A549 (cell line): ENCODE results near the gene HOGA1. TPM values are rescaled to one million over a fixed set of nuclear protein-coding genes. Genes with fewer than 3 reads are reported as not detected.

Experiments used
- ATAC-seq, 2 experiments: fragments of 200-7000 bp in 1 of 2; fragments of >200 bp in 1 of 2; cut with Nextera tagmentation in 1 of 2; cut with Tn5 transposase in 1 of 2; 3 replicates each; pipeline versions ENCODE4 v1.8.0 to v1.9.1; 2018 to 2020; ENCODE audit warnings: mild to moderate bottlenecking in 1 of 2, moderate library complexity in 1 of 2
- CTCF ChIA-PET: fragments of 300-600 bp; sonication (Branson Sonifier 250); formaldehyde crosslinking; extraction: SDS; loops from one replicate; lab custom pipeline; 2021; ENCODE audit warnings: antibody characterized with exemption, inconsistent platforms; lab: Yijun Ruan, JAX
- POLR2A ChIA-PET: fragments of 350-600 bp; formaldehyde crosslinking; extraction: SDS; loops from one replicate; lab custom pipeline; 2021; ENCODE audit warnings: antibody characterized with exemption, inconsistent platforms; lab: Yijun Ruan, JAX
- DNase-seq, 2 experiments: peaks; one replicate each; pipeline versions ENCODE4 v3.0.0 to v3.0.0-alpha.2; 2011 to 2016; ENCODE audit warnings: low read depth in 1 of 2, low spot score in 1 of 2
- FAIRE-seq: peaks from 2 replicates; lab custom pipeline; 2011; peaks lifted over from hg19 to GRCh38; lab: Jason Lieb, UNC
- H3K27ac ChIP-seq, 2 experiments: fragments of >200 bp; sonication (Bioruptor Twin); formaldehyde crosslinking; 3 replicates each; pipeline ENCODE4 v1.5.1; 2016 to 2017
- H3K4me1 ChIP-seq: fragments of >200 bp; sonication (Bioruptor Twin); formaldehyde crosslinking; 3 replicates; pipeline ENCODE4 v1.6.1; 2016
- H3K4me2 ChIP-seq: fragments of >200 bp; sonication (Bioruptor Twin); formaldehyde crosslinking; 3 replicates; pipeline ENCODE4 v1.6.1; 2016
- H3K4me3 ChIP-seq: fragments of >200 bp; sonication (Bioruptor Twin); formaldehyde crosslinking; 3 replicates; pipeline ENCODE4 v1.5.1; 2016
- H3K9me3 ChIP-seq: fragments of >200 bp; sonication (Bioruptor Twin); formaldehyde crosslinking; 3 replicates; pipeline ENCODE4 v1.6.1; 2016
- BHLHE40 ChIP-seq: IDR thresholded peaks from 2 replicates; pipeline ENCODE4 v1.6.1; 2012; ENCODE audit warnings: low read depth, low read length, inconsistent platforms
- CBX2 ChIP-seq: fragments of 200-600 bp; sonication (generic); IDR thresholded peaks from 2 replicates; pipeline ENCODE4 v1.6.1; 2016; ENCODE audit warnings: low read depth, mild to moderate bottlenecking, borderline replicate concordance
- CHD2 ChIP-seq: fragments of 150-350 bp; IDR thresholded peaks from 2 replicates; pipeline ENCODE4 v1.6.1; 2014; ENCODE audit warnings: low read length; ENCODE audit not compliant: partially characterized antibody
- CHD4 ChIP-seq: fragments of 200-600 bp; sonication (generic); IDR thresholded peaks from 2 replicates; pipeline ENCODE4 v1.6.1; 2016; ENCODE audit warnings: antibody characterized with exemption, mild to moderate bottlenecking, borderline replicate concordance
- E2F6 ChIP-seq: IDR thresholded peaks from 2 replicates; pipeline ENCODE4 v1.6.1; 2012; ENCODE audit warnings: low read depth, borderline replicate concordance
- EP300 ChIP-seq, 2 experiments: fragments of >200 bp; sonication (Bioruptor Twin); formaldehyde crosslinking; IDR thresholded peaks; 2 replicates in 1 of 2; 3 replicates in 1 of 2; pipeline ENCODE4 v1.6.1; 2016 to 2017
- HES2 ChIP-seq: fragments of >200 bp; sonication (Bioruptor Twin); formaldehyde crosslinking; IDR thresholded peaks from 2 replicates; pipeline ENCODE4 v1.6.1; 2016
- HEYL ChIP-seq: fragments of 250-450 bp; sonication (Bioruptor Pico); IDR thresholded peaks from 2 replicates; pipeline ENCODE4 v1.8.0; 2021; ENCODE audit warnings: mild to moderate bottlenecking, moderate library complexity
- HMGXB4 ChIP-seq: fragments of 250-450 bp; sonication (Bioruptor Pico); IDR thresholded peaks from 2 replicates; pipeline ENCODE4 v1.5.0; 2021; ENCODE audit warnings: mild to moderate bottlenecking, moderate library complexity, borderline replicate concordance
- HOXA7 ChIP-seq: fragments of 250-450 bp; sonication (Bioruptor Pico); IDR thresholded peaks from 2 replicates; pipeline ENCODE4 v1.5.0; 2020; ENCODE audit warnings: mild to moderate bottlenecking, moderate library complexity
- JUN ChIP-seq, 2 experiments: fragments of >200 bp; sonication (Bioruptor Twin); formaldehyde crosslinking; IDR thresholded peaks; 2 replicates in 1 of 2; 3 replicates in 1 of 2; pipeline ENCODE4 v1.6.1; 2016 to 2017
- KDM5A ChIP-seq: fragments of 200-600 bp; sonication (generic); IDR thresholded peaks from 2 replicates; pipeline ENCODE4 v1.6.1; 2016; ENCODE audit warnings: antibody characterized with exemption, mild to moderate bottlenecking
- MAFK ChIP-seq: fragments of 450-650 bp; IDR thresholded peaks from 2 replicates; pipeline ENCODE4 v1.6.1; 2014; ENCODE audit not compliant: partially characterized antibody
- MAZ ChIP-seq: fragments of 150-350 bp; IDR thresholded peaks from 2 replicates; pipeline ENCODE4 v1.6.1; 2014; ENCODE audit warnings: antibody characterized with exemption, low read depth, low read length, borderline replicate concordance
- MYC ChIP-seq: IDR thresholded peaks from 2 replicates; pipeline ENCODE4 v1.6.1; 2012; ENCODE audit warnings: mild to moderate bottlenecking, inconsistent platforms, low read length, improper control_type of control experiment, borderline replicate concordance
- NFE2L2 ChIP-seq: fragments of 150-350 bp; conservative IDR thresholded peaks from 2 replicates; pipeline ENCODE4 v1.6.1; 2014; ENCODE audit warnings: low read length
- NPAS2 ChIP-seq: fragments of 250-450 bp; sonication (Bioruptor Pico); IDR thresholded peaks from 2 replicates; pipeline ENCODE4 v1.8.0; 2022; ENCODE audit warnings: mild to moderate bottlenecking, moderate library complexity, borderline replicate concordance
- NR3C1 ChIP-seq: fragments of >200 bp; sonication (Bioruptor Twin); formaldehyde crosslinking; IDR thresholded peaks from 3 replicates; pipeline ENCODE4 v1.6.1; 2017
- RAD21 ChIP-seq, 2 experiments: fragments of >200 bp in 1 of 2; sonication (Bioruptor Twin) in 1 of 2; formaldehyde crosslinking in 1 of 2; IDR thresholded peaks in 1 of 2; conservative IDR thresholded peaks in 1 of 2; 2 replicates in 1 of 2; 3 replicates in 1 of 2; pipeline ENCODE4 v1.6.1; 2012 to 2018; ENCODE audit warnings: inconsistent platforms in 1 of 2
- REST ChIP-seq: fragments of 200-600 bp; sonication (generic); IDR thresholded peaks from 2 replicates; pipeline ENCODE4 v1.6.1; 2016; ENCODE audit warnings: antibody characterized with exemption, mild to moderate bottlenecking, moderate library complexity
- RNF2 ChIP-seq: fragments of 200-600 bp; sonication (generic); IDR thresholded peaks from 2 replicates; pipeline ENCODE4 v1.6.1; 2016; ENCODE audit warnings: low read depth, mild to moderate bottlenecking, antibody characterized with exemption, moderate library complexity, borderline replicate concordance
- SMC3 ChIP-seq: fragments of >200 bp; sonication (Bioruptor Twin); formaldehyde crosslinking; IDR thresholded peaks from 3 replicates; pipeline ENCODE4 v1.6.1; 2018; ENCODE audit warnings: inconsistent platforms
- TP53 ChIP-seq: fragments of 250-450 bp; sonication (Bioruptor Pico); IDR thresholded peaks from 2 replicates; pipeline ENCODE4 v1.5.0; 2021; ENCODE audit warnings: mild to moderate bottlenecking, moderate library complexity
- ZC3H11A ChIP-seq: fragments of 450-650 bp; IDR thresholded peaks from 2 replicates; pipeline ENCODE4 v1.6.1; 2014; ENCODE audit warnings: antibody characterized with exemption, mild to moderate bottlenecking
- ZNF302 ChIP-seq: fragments of 250-450 bp; sonication (Bioruptor Pico); IDR thresholded peaks from 2 replicates; pipeline ENCODE4 v1.9.0; 2021; ENCODE audit warnings: inconsistent platforms, mild to moderate bottlenecking, moderate library complexity
- WGBS: methylation state at CpG from one replicate; pipeline ENCODE4 v1.1.6; 2017; ENCODE audit errors: missing lambda C conversion rate; 5-methylcytosine and 5-hydroxymethylcytosine counted together
- polyA plus RNA-seq, 4 experiments: library from polyadenylated mRNA; depleted of rRNA in 3 of 4; stranded (reverse); fragments of >200 nt; fragmentation: RNase III in 1 of 4; extraction: RNeasy Plus Mini Kit Qiagen cat#74134 plus additional on column Dnase treatment in 1 of 4; gene quantifications; 2 replicates in 3 of 4; 3 replicates in 1 of 4; pipeline ENCODE4 v1.2.3, GENCODE V29; 2011 to 2017
- TF ChIP-seq, protein P1 (sequence below): IDR thresholded peaks from 2 replicates; pipeline ENCODE4 v1.6.1; 2012

HOGA1 gene
- polyA plus RNA-seq, 2 of the 4 experiments (the other 2 are of a cell fraction), result 2.0 to 3.1 TPM

- DNase-seq (no peak), ATAC-seq (no peak)
- CTCF ChIA-PET, result interaction anchor here (0.7 to 11.6 kb wide), 7 partner anchors 13 to 101 kb away, joined by 3 to 213 read pairs (median 4); partner anchors contain the start of gene ANKRD2
- H3K4me3 ChIP-seq, result no peak overlapping the region
- POLR2A ChIA-PET, result no interaction called here
- TF ChIP-seq BHLHE40, result no peak
- no peak for TF ChIP-seq CHD2
- no peak for TF ChIP-seq MYC
- no peak for TF ChIP-seq RNF2
- TF ChIP-seq ZNF302 (CRISPR knock-in tag), result no peak
- no peak for TF ChIP-seq HOXA7 (CRISPR knock-in tag)
- no peak for TF ChIP-seq NPAS2 (CRISPR knock-in tag)
- TF ChIP-seq KDM5A, result no peak
- no peak for TF ChIP-seq CHD4
- TF ChIP-seq NR3C1, result no peak
- no peak for TF ChIP-seq EP300 (IDR thresholded peaks at IDR 0.05)
- TF ChIP-seq TP53 (CRISPR knock-in tag), result no peak
- TF ChIP-seq, protein P1, sequence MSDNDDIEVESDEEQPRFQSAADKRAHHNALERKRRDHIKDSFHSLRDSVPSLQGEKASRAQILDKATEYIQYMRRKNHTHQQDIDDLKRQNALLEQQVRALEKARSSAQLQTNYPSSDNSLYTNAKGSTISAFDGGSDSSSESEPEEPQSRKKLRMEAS, result no peak
- no peak for TF ChIP-seq HES2
- no peak for TF ChIP-seq CBX2
- no peak for TF ChIP-seq SMC3
- TF ChIP-seq HEYL (CRISPR knock-in tag), result no peak
- no peak for TF ChIP-seq NFE2L2
- TF ChIP-seq HMGXB4 (CRISPR knock-in tag), result no peak
- no peak for TF ChIP-seq REST
- TF ChIP-seq, all 56 proteins: peak for 0
- Histone ChIP-seq H3K4me1 (peaks cover 44% of the 10 kb centered on the region), H3K27ac (peak overlapping the region in 1 of 2 experiments; percentile 54; a peak in 2 of 6 replicates), H3K9me3 (no peaks in the 10 kb centered on the region), H3K4me2 (no peak overlapping the region)
- FAIRE-seq, result no peak
- WGBS, result 90% methylated on average over 5 of the region's 5 CpGs
Measured at GRCh38 chr10:97537186-97537869, 46.9 kb upstream of the HOGA1 start.

GRCh38 chr10:97538411-97538810 lies 45.8 kb upstream of the HOGA1 start:
- CTCF ChIA-PET, result interaction anchor here (0.7 to 11.6 kb wide), 11 partner anchors 12 to 102 kb away, joined by 3 to 213 read pairs (median 5); partner anchors contain the start of gene ANKRD2
- H3K4me1 ChIP-seq, result peaks cover 54% of the 10 kb centered on the region
- WGBS, result 33% methylated on average over 4 of the region's 4 CpGs
- H3K9me3 ChIP-seq, result no peaks in the 10 kb centered on the region
- FAIRE-seq, result no peak
- ATAC-seq, result no peak; a peak in 1 of 6 replicates
- peak overlapping the region; percentile 22 for H3K4me2 ChIP-seq
- POLR2A ChIA-PET, result no interaction called here
- peak in 1 of 2 experiments; percentile 52 for DNase-seq
- no peak for TF ChIP-seq MYC
- no peak for TF ChIP-seq BHLHE40
- no peak for TF ChIP-seq ZC3H11A
- TF ChIP-seq SMC3, result no peak
- no peak for TF ChIP-seq CHD4
- no peak for TF ChIP-seq E2F6
- TF ChIP-seq CBX2, result no peak
- TF ChIP-seq EP300 (IDR thresholded peaks at IDR 0.05), result no peak
- no peak for TF ChIP-seq JUN (IDR thresholded peaks at IDR 0.05)
- no peak for TF ChIP-seq MAFK
- TF ChIP-seq MAZ, result no peak
- TF ChIP-seq CHD2, result no peak
- no peak for TF ChIP-seq RAD21 (conservative IDR thresholded peaks at IDR 0.05 in 1 of 2, IDR thresholded peaks at IDR 0.05 in 1 of 2)
- TF ChIP-seq, all 56 proteins: peak for 0
- Histone ChIP-seq H3K4me3 (no peak overlapping the region), H3K27ac (peak overlapping the region; percentile 43 to 92)
